Vagina (tissue), 2 donors: ENCODE data around the gene CREB5. TPM values are rescaled to one million over a fixed set of nuclear protein-coding genes. Genes with fewer than 3 reads are reported as not detected.
A peak's percentile ranks its signal among the peaks of the same experiment; 100 is the strongest.

Source experiments
- DNase-seq, 2 donors: peaks; one replicate each; pipeline ENCODE4 v3.0.0-alpha.2; 2017; ENCODE audit errors: extremely low spot score in 2 of 2
- H3K27ac ChIP-seq: fragments of 200-600 bp; sonication (generic); one replicate; pipeline ENCODE4 v1.5.1; 2019
- H3K27me3 ChIP-seq: fragments of 200-600 bp; sonication (generic); one replicate; pipeline ENCODE4 v1.5.1; 2019
- H3K36me3 ChIP-seq, 2 donors: fragments of 200-600 bp; sonication (generic); one replicate each; pipeline ENCODE4 v1.5.1; 2017 to 2019
- H3K4me1 ChIP-seq: fragments of 200-600 bp; sonication (generic); one replicate; pipeline ENCODE4 v1.5.1; 2019
- H3K4me3 ChIP-seq, 2 donors: fragments of 200-600 bp; sonication (generic); 1 replicate in 1 of 2; 2 replicates in 1 of 2; pipeline ENCODE4 v1.5.1; 2016 to 2019
- H3K9me3 ChIP-seq: fragments of 200-600 bp; sonication (generic); one replicate; pipeline ENCODE4 v1.5.1; 2019
- CTCF ChIP-seq, 3 experiments: fragments of 450-650 bp in 2 of 3; fragments of 200-600 bp in 1 of 3; sonication (generic) in 1 of 3; IDR thresholded peaks; one replicate each; pipeline ENCODE4 v1.5.1; 2017 to 2019; ENCODE audit warnings: antibody characterized with exemption in 3 of 3, mild to moderate bottlenecking in 2 of 3, moderate library complexity in 2 of 3
- POLR2A ChIP-seq, 2 donors: fragments of 450-650 bp; IDR thresholded peaks; one replicate each; pipeline ENCODE4 v1.6.1; 2017; ENCODE audit warnings: antibody characterized with exemption in 2 of 2, mild to moderate bottlenecking in 2 of 2, moderate library complexity in 2 of 2
- POLR2AphosphoS5 ChIP-seq, 2 donors: sonication (generic); formaldehyde crosslinking; IDR thresholded peaks; one replicate each; pipeline ENCODE4 v1.9.0; 2017; ENCODE audit warnings: antibody characterized with exemption in 2 of 2, mild to moderate bottlenecking in 2 of 2, low read depth in 1 of 2; ENCODE audit not compliant: insufficient read depth in 1 of 2
- intact Hi-C: fragments of 100-400 bp; cut with DNase I; formaldehyde crosslinking; loops from one replicate; pipeline ENCODE4 v1.15.1; 2023
- total RNA-seq: library from RNA; depleted of rRNA; stranded (reverse); fragments of >200 nt; gene quantifications from one replicate; pipeline ENCODE4 v1.2.3, GENCODE V29; 2016

Gene CREB5
- total RNA-seq, 1 donor from 2014 or later, result 23.1 TPM

- intact Hi-C loops, result loop anchor here (5.0 kb wide), 1 partner anchor 463 kb away; no protein-coding TSS in a partner anchor
- Histone ChIP-seq H3K36me3 (no peaks in the 10 kb centered on the region), H3K4me1 (peaks cover 8% of the 10 kb centered on the region), H3K9me3 (no peaks in the 10 kb centered on the region), H3K27ac (no peak overlapping the region), H3K27me3 (no peaks in the 10 kb centered on the region), H3K4me3 (no peak overlapping the region)
- TF ChIP-seq POLR2AphosphoS5 (IDR thresholded peaks at IDR 0.05; ENCODE audit: insufficient read depth in 1 of 2, low read depth in 1 of 2) (no peak), POLR2A (IDR thresholded peaks at IDR 0.05) (no peak), CTCF (IDR thresholded peaks at IDR 0.05) (no peak)
- DNase-seq, result no peak
These were observed 438.4 kb downstream of the CREB5 start for GRCh38 chr7:28850699-28851098.

- H3K4me3 ChIP-seq, result no peak overlapping the region
- intact Hi-C loops, result loop anchor here (5.0 kb wide), 1 partner anchor 466 kb away; no protein-coding TSS in a partner anchor
- no peaks in the 10 kb centered on the region for H3K27me3 ChIP-seq
- TF ChIP-seq CTCF (IDR thresholded peaks at IDR 0.05), result no peak
- no peak for DNase-seq
- H3K4me1 ChIP-seq, result peaks cover 8% of the 10 kb centered on the region
- no peaks in the 10 kb centered on the region for H3K9me3 ChIP-seq
- H3K36me3 ChIP-seq, result no peaks in the 10 kb centered on the region
- no peak overlapping the region for H3K27ac ChIP-seq
These were observed 440.8 kb downstream of the CREB5 start for GRCh38 chr7:28853150-28853549.

- intact Hi-C loops, result loop anchor here (5.0 kb wide), 1 partner anchor 467 kb away; no protein-coding TSS in a partner anchor
- TF ChIP-seq POLR2AphosphoS5 (IDR thresholded peaks at IDR 0.05; ENCODE audit: insufficient read depth in 1 of 2, low read depth in 1 of 2) (peak; percentile 31), CTCF (IDR thresholded peaks at IDR 0.05) (peak; percentile 63 to 92 (median 91)), POLR2A (IDR thresholded peaks at IDR 0.05) (no peak)
- DNase-seq, result no peak
These were observed 441.8 kb downstream of the CREB5 start for GRCh38 chr7:28853834-28854749.

GRCh38 chr7:28854750-28855074 lies 442.4 kb downstream of the CREB5 start:
- no peak for TF ChIP-seq POLR2AphosphoS5 (IDR thresholded peaks at IDR 0.05; ENCODE audit: insufficient read depth in 1 of 2, low read depth in 1 of 2)
- TF ChIP-seq CTCF (IDR thresholded peaks at IDR 0.05), result no peak
- no peak for TF ChIP-seq POLR2A (IDR thresholded peaks at IDR 0.05)
- H3K4me3 ChIP-seq, result peak overlapping the region in 1 of 2 donors; percentile 56

More at GRCh38 chr7:28853834-28854749, 441.8 kb downstream of the CREB5 start:
- no peaks in the 10 kb centered on the region for H3K9me3 ChIP-seq
- H3K4me3 ChIP-seq, result peak overlapping the region; percentile 49 to 56
- peaks cover 8% of the 10 kb centered on the region for H3K4me1 ChIP-seq
- no peaks in the 10 kb centered on the region for H3K36me3 ChIP-seq
- no peak overlapping the region for H3K27ac ChIP-seq
- H3K27me3 ChIP-seq, result no peaks in the 10 kb centered on the region

More at GRCh38 chr7:28854750-28855074, 442.4 kb downstream of the CREB5 start:
- DNase-seq, result no peak
- Histone ChIP-seq H3K9me3 (no peaks in the 10 kb centered on the region), H3K27me3 (no peaks in the 10 kb centered on the region), H3K27ac (no peak overlapping the region), H3K4me1 (peaks cover 8% of the 10 kb centered on the region), H3K36me3 (no peaks in the 10 kb centered on the region)
- intact Hi-C loops, result loop anchor here (5.0 kb wide), 1 partner anchor 467 kb away; no protein-coding TSS in a partner anchor
